Esophagus squamous epithelium (tissue), 4 donors: ENCODE data around the gene ZNF385A.

Experiments
- CTCF ChIP-seq, 6 experiments: fragments of 450-650 bp in 4 of 6; fragments of 200-600 bp in 2 of 6; sonication (generic) in 2 of 6; IDR thresholded peaks; one replicate each; pipeline ENCODE4 v1.5.1; 2016 to 2019; ENCODE audit warnings: antibody characterized with exemption in 6 of 6, mild to moderate bottlenecking in 4 of 6, moderate library complexity in 4 of 6
- POLR2A ChIP-seq, 4 donors: fragments of 450-650 bp; IDR thresholded peaks; one replicate each; pipeline ENCODE4 v1.6.1; 2017; ENCODE audit warnings: antibody characterized with exemption in 4 of 4, mild to moderate bottlenecking in 4 of 4, moderate library complexity in 3 of 4

GRCh38 chr12:54374562-54375258 is 9.8 kb downstream of the ZNF385A start:
- TF ChIP-seq CTCF (IDR thresholded peaks at IDR 0.05) (no peak), POLR2A (IDR thresholded peaks at IDR 0.05) (no peak)
